Right renal cortex interstitium (tissue), 3 donors: ENCODE data around the gene DNAH11. TPM values are rescaled to one million over a fixed set of nuclear protein-coding genes. Genes with fewer than 3 reads are reported as not detected.
"Not testable (repeated sequence)": the region's sequence is repeated elsewhere in the genome, so short reads cannot be mapped to it uniquely, and the experiment has no call there.

Source experiments
- DNase-seq, 3 donors: peaks; one replicate each; pipeline ENCODE4 v3.0.0-alpha.2; 2013; ENCODE audit warnings: low read depth in 3 of 3, low spot score in 2 of 3
- polyA plus RNA-seq, 3 donors: library from polyadenylated mRNA; unstranded; fragments of 120-200 nt; gene quantifications; one replicate each; pipeline ENCODE4 v1.2.1, GENCODE V29; 2013; ENCODE audit not compliant: insufficient read length in 3 of 3

Gene DNAH11
- 1 to 10 TPM; 1.6 to 2.2 (median 1.9) TPM for polyA plus RNA-seq

- peak in 1 of 3 donors; percentile 16 for DNase-seq
These were observed at the start of gene DNAH11 for GRCh38 chr7:21542891-21543527. Gene DNAH11, plus strand, starts transcription at chr7:21543039. Its CDS starts 207 bp downstream, at chr7:21543246.

- no peak for DNase-seq
These were observed 47.1 kb upstream of the DNAH11 start for GRCh38 chr7:21495731-21496130.

GRCh38 chr7:21497072-21497471 lies 45.8 kb upstream of the DNAH11 start:
- DNase-seq: no peak

- no peak for DNase-seq
These were observed 42.6 kb upstream of the DNAH11 start for GRCh38 chr7:21500117-21500832.

- peak in 1 of 3 donors; percentile 27 for DNase-seq
These were observed 38.8 kb upstream of the DNAH11 start for GRCh38 chr7:21504021-21504420.

GRCh38 chr7:21507627-21508343 lies 35.1 kb upstream of the DNAH11 start:
- DNase-seq: no peak

GRCh38 chr7:21508538-21508937 lies 34.3 kb upstream of the DNAH11 start:
- DNase-seq: no peak

GRCh38 chr7:21514062-21514461 lies 28.8 kb upstream of the DNAH11 start:
- DNase-seq: no peak

GRCh38 chr7:21524680-21525079 lies 18.2 kb upstream of the DNAH11 start:
- no peak for DNase-seq

GRCh38 chr7:21526007-21526406 lies 16.8 kb upstream of the DNAH11 start:
- DNase-seq: no peak

GRCh38 chr7:21526448-21526847 lies 16.4 kb upstream of the DNAH11 start:
- DNase-seq: no peak

GRCh38 chr7:21532485-21532884 lies 10.4 kb upstream of the DNAH11 start:
- not testable (repeated sequence) for DNase-seq

GRCh38 chr7:21533646-21534045 lies 9.2 kb upstream of the DNAH11 start:
- DNase-seq: not testable (repeated sequence)

GRCh38 chr7:21536445-21537118 lies 6.3 kb upstream of the DNAH11 start:
- DNase-seq: not testable (repeated sequence)

GRCh38 chr7:21538936-21539495 lies 3.8 kb upstream of the DNAH11 start:
- DNase-seq: no peak

GRCh38 chr7:21543528-21544302 lies 876 bp downstream of the DNAH11 start:
- DNase-seq: no peak

- no peak for DNase-seq
These were observed 1.4 kb downstream of the DNAH11 start for GRCh38 chr7:21544303-21544656.

- DNase-seq: no peak
These were observed 1.9 kb downstream of the DNAH11 start for GRCh38 chr7:21544715-21545114.

GRCh38 chr7:21547501-21547900 lies 4.7 kb downstream of the DNAH11 start:
- no peak for DNase-seq

GRCh38 chr7:21548491-21548890 lies 5.7 kb downstream of the DNAH11 start:
- DNase-seq: no peak
